A549 (cell line): ENCODE data around the gene COL2A1. TPM values are rescaled to one million over a fixed set of nuclear protein-coding genes. Genes with fewer than 3 reads are reported as not detected.

Experiments
- ATAC-seq, 2 experiments: fragments of 200-7000 bp in 1 of 2; fragments of >200 bp in 1 of 2; cut with Nextera tagmentation in 1 of 2; cut with Tn5 transposase in 1 of 2; 3 replicates each; pipeline versions ENCODE4 v1.8.0 to v1.9.1; 2018 to 2020; ENCODE audit warnings: mild to moderate bottlenecking in 1 of 2, moderate library complexity in 1 of 2
- CTCF ChIA-PET: fragments of 300-600 bp; sonication (Branson Sonifier 250); formaldehyde crosslinking; extraction: SDS; loops from one replicate; lab custom pipeline; 2021; ENCODE audit warnings: antibody characterized with exemption, inconsistent platforms; lab: Yijun Ruan, JAX
- POLR2A ChIA-PET: fragments of 350-600 bp; formaldehyde crosslinking; extraction: SDS; loops from one replicate; lab custom pipeline; 2021; ENCODE audit warnings: antibody characterized with exemption, inconsistent platforms; lab: Yijun Ruan, JAX
- DNase-seq, 2 experiments: peaks; one replicate each; pipeline versions ENCODE4 v3.0.0 to v3.0.0-alpha.2; 2011 to 2016; ENCODE audit warnings: low read depth in 1 of 2, low spot score in 1 of 2
- FAIRE-seq: peaks from 2 replicates; lab custom pipeline; 2011; peaks lifted over from hg19 to GRCh38; lab: Jason Lieb, UNC
- H3K27ac ChIP-seq, 2 experiments: fragments of >200 bp; sonication (Bioruptor Twin); formaldehyde crosslinking; 3 replicates each; pipeline ENCODE4 v1.5.1; 2016 to 2017
- H3K4me1 ChIP-seq: fragments of >200 bp; sonication (Bioruptor Twin); formaldehyde crosslinking; 3 replicates; pipeline ENCODE4 v1.6.1; 2016
- H3K4me2 ChIP-seq: fragments of >200 bp; sonication (Bioruptor Twin); formaldehyde crosslinking; 3 replicates; pipeline ENCODE4 v1.6.1; 2016
- H3K4me3 ChIP-seq: fragments of >200 bp; sonication (Bioruptor Twin); formaldehyde crosslinking; 3 replicates; pipeline ENCODE4 v1.5.1; 2016
- H3K9me3 ChIP-seq: fragments of >200 bp; sonication (Bioruptor Twin); formaldehyde crosslinking; 3 replicates; pipeline ENCODE4 v1.6.1; 2016
- CBX2 ChIP-seq: fragments of 200-600 bp; sonication (generic); IDR thresholded peaks from 2 replicates; pipeline ENCODE4 v1.6.1; 2016; ENCODE audit warnings: low read depth, mild to moderate bottlenecking, borderline replicate concordance
- CHD2 ChIP-seq: fragments of 150-350 bp; IDR thresholded peaks from 2 replicates; pipeline ENCODE4 v1.6.1; 2014; ENCODE audit warnings: low read length; ENCODE audit not compliant: partially characterized antibody
- CHD4 ChIP-seq: fragments of 200-600 bp; sonication (generic); IDR thresholded peaks from 2 replicates; pipeline ENCODE4 v1.6.1; 2016; ENCODE audit warnings: antibody characterized with exemption, mild to moderate bottlenecking, borderline replicate concordance
- EHF ChIP-seq: fragments of 250-450 bp; sonication (Bioruptor Pico); IDR thresholded peaks from 2 replicates; pipeline ENCODE4 v1.5.0; 2020; ENCODE audit warnings: mild to moderate bottlenecking
- EHMT2 ChIP-seq: fragments of 200-600 bp; sonication (generic); IDR thresholded peaks from 2 replicates; pipeline ENCODE4 v1.6.1; 2016; ENCODE audit warnings: antibody characterized with exemption, low read depth, mild to moderate bottlenecking, moderate library complexity
- ESRRA ChIP-seq: fragments of 150-350 bp; IDR thresholded peaks from 2 replicates; pipeline ENCODE4 v1.6.1; 2014; ENCODE audit warnings: mild to moderate bottlenecking, low read length, borderline replicate concordance
- GATA3 ChIP-seq: IDR thresholded peaks from 2 replicates; pipeline ENCODE4 v1.6.1; 2012; ENCODE audit warnings: borderline replicate concordance
- HDAC2 ChIP-seq: fragments of 200-600 bp; sonication (generic); IDR thresholded peaks from 2 replicates; pipeline ENCODE4 v1.6.1; 2016
- HES2 ChIP-seq: fragments of >200 bp; sonication (Bioruptor Twin); formaldehyde crosslinking; IDR thresholded peaks from 2 replicates; pipeline ENCODE4 v1.6.1; 2016
- HEYL ChIP-seq: fragments of 250-450 bp; sonication (Bioruptor Pico); IDR thresholded peaks from 2 replicates; pipeline ENCODE4 v1.8.0; 2021; ENCODE audit warnings: mild to moderate bottlenecking, moderate library complexity
- HOXA7 ChIP-seq: fragments of 250-450 bp; sonication (Bioruptor Pico); IDR thresholded peaks from 2 replicates; pipeline ENCODE4 v1.5.0; 2020; ENCODE audit warnings: mild to moderate bottlenecking, moderate library complexity
- HOXB13 ChIP-seq: fragments of 250-450 bp; sonication (Bioruptor Pico); IDR thresholded peaks from 2 replicates; pipeline ENCODE4 v1.5.0; 2020; ENCODE audit warnings: low read depth, mild to moderate bottlenecking, moderate library complexity
- HOXB5 ChIP-seq: fragments of 250-450 bp; sonication (Bioruptor Pico); IDR thresholded peaks from 2 replicates; pipeline ENCODE4 v1.5.0; 2020; ENCODE audit warnings: mild to moderate bottlenecking, moderate library complexity
- JUNB ChIP-seq: fragments of >200 bp; sonication (Bioruptor Twin); formaldehyde crosslinking; IDR thresholded peaks from 2 replicates; pipeline ENCODE4 v1.6.1; 2016
- KDM1A ChIP-seq: fragments of 200-600 bp; sonication (generic); IDR thresholded peaks from 2 replicates; pipeline ENCODE4 v1.6.1; 2016; ENCODE audit warnings: low read depth, mild to moderate bottlenecking
- NFE2L2 ChIP-seq: fragments of 150-350 bp; conservative IDR thresholded peaks from 2 replicates; pipeline ENCODE4 v1.6.1; 2014; ENCODE audit warnings: low read length
- NPAS2 ChIP-seq: fragments of 250-450 bp; sonication (Bioruptor Pico); IDR thresholded peaks from 2 replicates; pipeline ENCODE4 v1.8.0; 2022; ENCODE audit warnings: mild to moderate bottlenecking, moderate library complexity, borderline replicate concordance
- PHF8 ChIP-seq: fragments of 200-600 bp; sonication (generic); IDR thresholded peaks from 2 replicates; pipeline ENCODE4 v1.6.1; 2016; ENCODE audit warnings: low read depth, mild to moderate bottlenecking, antibody characterized with exemption, moderate library complexity, borderline replicate concordance
- POLR2A ChIP-seq: IDR thresholded peaks from 2 replicates; pipeline ENCODE4 v1.6.1; 2012; ENCODE audit warnings: mild to moderate bottlenecking, low read length
- RAD21 ChIP-seq, 2 experiments: fragments of >200 bp in 1 of 2; sonication (Bioruptor Twin) in 1 of 2; formaldehyde crosslinking in 1 of 2; IDR thresholded peaks in 1 of 2; conservative IDR thresholded peaks in 1 of 2; 2 replicates in 1 of 2; 3 replicates in 1 of 2; pipeline ENCODE4 v1.6.1; 2012 to 2018; ENCODE audit warnings: inconsistent platforms in 1 of 2
- RNF2 ChIP-seq: fragments of 200-600 bp; sonication (generic); IDR thresholded peaks from 2 replicates; pipeline ENCODE4 v1.6.1; 2016; ENCODE audit warnings: low read depth, mild to moderate bottlenecking, antibody characterized with exemption, moderate library complexity, borderline replicate concordance
- SMC3 ChIP-seq: fragments of >200 bp; sonication (Bioruptor Twin); formaldehyde crosslinking; IDR thresholded peaks from 3 replicates; pipeline ENCODE4 v1.6.1; 2018; ENCODE audit warnings: inconsistent platforms
- SREBF2 ChIP-seq: fragments of 450-650 bp; IDR thresholded peaks from 2 replicates; pipeline ENCODE4 v1.6.1; 2014; ENCODE audit warnings: mild to moderate bottlenecking, moderate library complexity
- TP53 ChIP-seq: fragments of 250-450 bp; sonication (Bioruptor Pico); IDR thresholded peaks from 2 replicates; pipeline ENCODE4 v1.5.0; 2021; ENCODE audit warnings: mild to moderate bottlenecking, moderate library complexity
- ZNF302 ChIP-seq: fragments of 250-450 bp; sonication (Bioruptor Pico); IDR thresholded peaks from 2 replicates; pipeline ENCODE4 v1.9.0; 2021; ENCODE audit warnings: inconsistent platforms, mild to moderate bottlenecking, moderate library complexity
- WGBS: methylation state at CpG from one replicate; pipeline ENCODE4 v1.1.6; 2017; ENCODE audit errors: missing lambda C conversion rate; 5-methylcytosine and 5-hydroxymethylcytosine counted together
- polyA plus RNA-seq, 4 experiments: library from polyadenylated mRNA; depleted of rRNA in 3 of 4; stranded (reverse); fragments of >200 nt; fragmentation: RNase III in 1 of 4; extraction: RNeasy Plus Mini Kit Qiagen cat#74134 plus additional on column Dnase treatment in 1 of 4; gene quantifications; 2 replicates in 3 of 4; 3 replicates in 1 of 4; pipeline ENCODE4 v1.2.3, GENCODE V29; 2011 to 2017
- TF ChIP-seq, protein P1 (sequence below): fragments of 250-450 bp; sonication (Bioruptor Pico); IDR thresholded peaks from 2 replicates; pipeline ENCODE4 v1.5.0; 2021; ENCODE audit warnings: mild to moderate bottlenecking, moderate library complexity, borderline replicate concordance

COL2A1 gene
- polyA plus RNA-seq, 2 of the 4 experiments (the other 2 are of a cell fraction): 0.01 TPM; not detected in 1

- TF ChIP-seq HOXA7 (CRISPR knock-in tag): no peak
- no peak for TF ChIP-seq EHF (CRISPR knock-in tag)
- TF ChIP-seq GATA3: no peak
- TF ChIP-seq JUNB: no peak
- no peak for TF ChIP-seq CHD4
- TF ChIP-seq KDM1A: no peak
- no peak for TF ChIP-seq CHD2
- TF ChIP-seq, protein P1, sequence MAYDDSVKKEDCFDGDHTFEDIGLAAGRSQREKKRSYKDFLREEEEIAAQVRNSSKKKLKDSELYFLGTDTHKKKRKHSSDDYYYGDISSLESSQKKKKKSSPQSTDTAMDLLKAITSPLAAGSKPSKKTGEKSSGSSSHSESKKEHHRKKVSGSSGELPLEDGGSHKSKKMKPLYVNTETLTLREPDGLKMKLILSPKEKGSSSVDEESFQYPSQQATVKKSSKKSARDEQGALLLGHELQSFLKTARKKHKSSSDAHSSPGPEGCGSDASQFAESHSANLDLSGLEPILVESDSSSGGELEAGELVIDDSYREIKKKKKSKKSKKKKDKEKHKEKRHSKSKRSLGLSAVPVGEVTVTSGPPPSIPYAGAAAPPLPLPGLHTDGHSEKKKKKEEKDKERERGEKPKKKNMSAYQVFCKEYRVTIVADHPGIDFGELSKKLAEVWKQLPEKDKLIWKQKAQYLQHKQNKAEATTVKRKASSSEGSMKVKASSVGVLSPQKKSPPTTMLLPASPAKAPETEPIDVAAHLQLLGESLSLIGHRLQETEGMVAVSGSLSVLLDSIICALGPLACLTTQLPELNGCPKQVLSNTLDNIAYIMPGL (CRISPR knock-in tag): no peak
Observed at GRCh38 chr12:47931187-47931586, 73.1 kb downstream of the COL2A1 start (continued).

GRCh38 chr12:47930634-47931033, 73.6 kb downstream of the COL2A1 start:
- ChIA-PET POLR2A (no interaction called here), CTCF (interaction anchor here (1.1 kb wide), 1 partner anchor 18 kb away, joined by 3 read pairs; no protein-coding TSS in a partner anchor)
- no peaks in the 10 kb centered on the region for H3K4me1 ChIP-seq
- no peak for FAIRE-seq
- WGBS: 42% methylated on average over 5 of the region's 5 CpGs
- H3K4me2 ChIP-seq: no peak overlapping the region
- no peak overlapping the region for H3K27ac ChIP-seq
- ATAC-seq: no peak
- DNase-seq: no peak
- no peak overlapping the region for H3K4me3 ChIP-seq
- no peaks in the 10 kb centered on the region for H3K9me3 ChIP-seq
- TF ChIP-seq ESRRA (no peak), SREBF2 (no peak), NPAS2 (CRISPR knock-in tag) (no peak), SMC3 (no peak), HDAC2 (no peak), HOXA7 (CRISPR knock-in tag) (no peak), RAD21 (conservative IDR thresholded peaks at IDR 0.05 in 1 of 2, IDR thresholded peaks at IDR 0.05 in 1 of 2) (no peak), EHF (CRISPR knock-in tag) (no peak), HOXB5 (no peak), HES2 (no peak), NFE2L2 (no peak), RNF2 (no peak), HOXB13 (no peak), ZNF302 (CRISPR knock-in tag) (no peak), PHF8 (no peak), KDM1A (no peak), POLR2A (no peak), CBX2 (no peak), EHMT2 (no peak), TP53 (CRISPR knock-in tag) (no peak)

- Histone ChIP-seq H3K4me1 (no peaks in the 10 kb centered on the region), H3K4me3 (no peak overlapping the region), H3K9me3 (no peaks in the 10 kb centered on the region), H3K27ac (no peak overlapping the region), H3K4me2 (no peak overlapping the region)
- no peak for TF ChIP-seq CHD2
- no peak for TF ChIP-seq HEYL (CRISPR knock-in tag)
- no peak for TF ChIP-seq TP53 (CRISPR knock-in tag)
- FAIRE-seq (no peak), ATAC-seq (no peak), DNase-seq (no peak)
- CTCF ChIA-PET: interaction anchor here (1.0 to 2.1 kb wide), 5 partner anchors 13 to 212 kb away, joined by 3 to 11 read pairs (median 5); partner anchors contain the start of gene VDR
- 2% methylated on average over 3 of the region's 3 CpGs for WGBS
- POLR2A ChIA-PET: no interaction called here
Observed at GRCh38 chr12:47927346-47927745, 76.9 kb downstream of the COL2A1 start.

Other genes starting within 250 kb of the COL2A1 start
- gene RAPGEF3, start 245.6 kb downstream of the COL2A1 start, polyA plus RNA-seq (2011; rRNA removed): 0.70 and 0.75 TPM in 2 replicates
- 0.69 to 0.89 TPM (median 0.88 TPM) in 3 replicates for gene RAPGEF3, start 245.6 kb downstream of the COL2A1 start, polyA plus RNA-seq (2017; fragmentation: RNase III; extraction: RNeasy Plus Mini Kit Qiagen cat#74134 plus additional on column Dnase treatment)
- gene SLC48A1, start 231.2 kb downstream of the COL2A1 start, polyA plus RNA-seq (2011; rRNA removed): 25.1 and 27.3 TPM in 2 replicates
- 32.6 to 35.2 TPM (median 33.3 TPM) in 3 replicates for gene SLC48A1, start 231.2 kb downstream of the COL2A1 start, polyA plus RNA-seq (2017; fragmentation: RNase III; extraction: RNeasy Plus Mini Kit Qiagen cat#74134 plus additional on column Dnase treatment)
- gene HDAC7, start 184.6 kb downstream of the COL2A1 start, polyA plus RNA-seq (2011; rRNA removed): 17.2 and 20.8 TPM in 2 replicates
- gene HDAC7, start 184.6 kb downstream of the COL2A1 start, polyA plus RNA-seq (2017; fragmentation: RNase III; extraction: RNeasy Plus Mini Kit Qiagen cat#74134 plus additional on column Dnase treatment): 34.1 to 38.9 TPM (median 36.0 TPM) in 3 replicates
- 2.1 and 2.2 TPM in 2 replicates for gene VDR, start 99.5 kb downstream of the COL2A1 start, polyA plus RNA-seq (2011; rRNA removed)
- gene VDR, start 99.5 kb downstream of the COL2A1 start, polyA plus RNA-seq (2017; fragmentation: RNase III; extraction: RNeasy Plus Mini Kit Qiagen cat#74134 plus additional on column Dnase treatment): 1.9 to 2.0 TPM (median 1.9 TPM) in 3 replicates
- gene TMEM106C, start 40.9 kb downstream of the COL2A1 start, polyA plus RNA-seq (2011; rRNA removed): 236 and 331 TPM in 2 replicates
- 166 to 178 TPM (median 178 TPM) in 3 replicates for gene TMEM106C, start 40.9 kb downstream of the COL2A1 start, polyA plus RNA-seq (2017; fragmentation: RNase III; extraction: RNeasy Plus Mini Kit Qiagen cat#74134 plus additional on column Dnase treatment)
- 49.2 and 49.3 TPM in 2 replicates for gene SENP1, start 101.6 kb upstream of the COL2A1 start, polyA plus RNA-seq (2011; rRNA removed)
- 11.9 to 16.1 TPM (median 13.9 TPM) in 3 replicates for gene SENP1, start 101.6 kb upstream of the COL2A1 start, polyA plus RNA-seq (2017; fragmentation: RNase III; extraction: RNeasy Plus Mini Kit Qiagen cat#74134 plus additional on column Dnase treatment)
- 43.0 and 45.5 TPM in 2 replicates for gene PFKM, start 114.9 kb upstream of the COL2A1 start, polyA plus RNA-seq (2011; rRNA removed)
- gene PFKM, start 114.9 kb upstream of the COL2A1 start, polyA plus RNA-seq (2017; fragmentation: RNase III; extraction: RNeasy Plus Mini Kit Qiagen cat#74134 plus additional on column Dnase treatment): 36.2 to 42.1 TPM (median 41.1 TPM) in 3 replicates
- gene ASB8, start 153.0 kb upstream of the COL2A1 start, polyA plus RNA-seq (2011; rRNA removed): 25.6 and 33.1 TPM in 2 replicates
- gene ASB8, start 153.0 kb upstream of the COL2A1 start, polyA plus RNA-seq (2017; fragmentation: RNase III; extraction: RNeasy Plus Mini Kit Qiagen cat#74134 plus additional on column Dnase treatment): 16.2 to 19.1 TPM (median 17.8 TPM) in 3 replicates
- gene CCDC184, start 179.2 kb upstream of the COL2A1 start, polyA plus RNA-seq (2011; rRNA removed): 2.4 and 2.7 TPM in 2 replicates
- gene CCDC184, start 179.2 kb upstream of the COL2A1 start, polyA plus RNA-seq (2017; fragmentation: RNase III; extraction: RNeasy Plus Mini Kit Qiagen cat#74134 plus additional on column Dnase treatment): 1.2 to 1.6 TPM (median 1.5 TPM) in 3 replicates
- not detected in 2 replicates for gene OR10AD1, start 198.8 kb upstream of the COL2A1 start, polyA plus RNA-seq (2011; rRNA removed)
- not detected in 3 replicates for gene OR10AD1, start 198.8 kb upstream of the COL2A1 start, polyA plus RNA-seq (2017; fragmentation: RNase III; extraction: RNeasy Plus Mini Kit Qiagen cat#74134 plus additional on column Dnase treatment)